ENCODE data around the gene PTPRD.

DNA sequence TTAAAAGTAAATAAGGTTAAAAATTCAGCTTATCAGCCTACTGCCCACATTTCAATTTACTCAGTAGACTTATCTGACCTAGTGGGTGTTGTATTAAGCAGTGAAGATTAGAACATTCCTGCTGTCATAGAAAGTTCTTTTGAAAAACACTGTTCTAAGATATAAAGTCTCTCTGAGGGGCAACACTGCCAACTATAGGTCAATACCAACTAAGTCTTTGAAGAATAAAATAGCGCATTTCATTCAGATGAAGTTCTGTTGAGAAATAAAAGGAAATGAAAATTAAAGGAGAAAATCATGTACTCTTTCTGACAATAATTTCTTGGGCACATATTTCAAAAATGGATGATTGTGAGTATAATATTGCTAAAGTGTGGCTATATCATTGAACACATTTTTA lies 86.8 kb downstream of the PTPRD start:
- TF ChIP-seq HOXD13 (CRISPR knock-in tag; IDR thresholded peaks at IDR 0.05; ENCODE audit: borderline replicate concordance) (no peak), ZBTB21 (tag by site-specific recombination; IDR thresholded peaks at IDR 0.05) (no peak), MYNN (tag by site-specific recombination; IDR thresholded peaks at IDR 0.05; ENCODE audit: borderline replicate concordance) (no peak), ZBTB1 (tag by site-specific recombination; IDR thresholded peaks at IDR 0.05) (no peak)
- TF ChIP-seq, protein P1, sequence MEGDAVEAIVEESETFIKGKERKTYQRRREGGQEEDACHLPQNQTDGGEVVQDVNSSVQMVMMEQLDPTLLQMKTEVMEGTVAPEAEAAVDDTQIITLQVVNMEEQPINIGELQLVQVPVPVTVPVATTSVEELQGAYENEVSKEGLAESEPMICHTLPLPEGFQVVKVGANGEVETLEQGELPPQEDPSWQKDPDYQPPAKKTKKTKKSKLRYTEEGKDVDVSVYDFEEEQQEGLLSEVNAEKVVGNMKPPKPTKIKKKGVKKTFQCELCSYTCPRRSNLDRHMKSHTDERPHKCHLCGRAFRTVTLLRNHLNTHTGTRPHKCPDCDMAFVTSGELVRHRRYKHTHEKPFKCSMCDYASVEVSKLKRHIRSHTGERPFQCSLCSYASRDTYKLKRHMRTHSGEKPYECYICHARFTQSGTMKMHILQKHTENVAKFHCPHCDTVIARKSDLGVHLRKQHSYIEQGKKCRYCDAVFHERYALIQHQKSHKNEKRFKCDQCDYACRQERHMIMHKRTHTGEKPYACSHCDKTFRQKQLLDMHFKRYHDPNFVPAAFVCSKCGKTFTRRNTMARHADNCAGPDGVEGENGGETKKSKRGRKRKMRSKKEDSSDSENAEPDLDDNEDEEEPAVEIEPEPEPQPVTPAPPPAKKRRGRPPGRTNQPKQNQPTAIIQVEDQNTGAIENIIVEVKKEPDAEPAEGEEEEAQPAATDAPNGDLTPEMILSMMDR (tag by site-specific recombination; IDR thresholded peaks at IDR 0.05), result no peak
- TF ChIP-seq, protein P2, sequence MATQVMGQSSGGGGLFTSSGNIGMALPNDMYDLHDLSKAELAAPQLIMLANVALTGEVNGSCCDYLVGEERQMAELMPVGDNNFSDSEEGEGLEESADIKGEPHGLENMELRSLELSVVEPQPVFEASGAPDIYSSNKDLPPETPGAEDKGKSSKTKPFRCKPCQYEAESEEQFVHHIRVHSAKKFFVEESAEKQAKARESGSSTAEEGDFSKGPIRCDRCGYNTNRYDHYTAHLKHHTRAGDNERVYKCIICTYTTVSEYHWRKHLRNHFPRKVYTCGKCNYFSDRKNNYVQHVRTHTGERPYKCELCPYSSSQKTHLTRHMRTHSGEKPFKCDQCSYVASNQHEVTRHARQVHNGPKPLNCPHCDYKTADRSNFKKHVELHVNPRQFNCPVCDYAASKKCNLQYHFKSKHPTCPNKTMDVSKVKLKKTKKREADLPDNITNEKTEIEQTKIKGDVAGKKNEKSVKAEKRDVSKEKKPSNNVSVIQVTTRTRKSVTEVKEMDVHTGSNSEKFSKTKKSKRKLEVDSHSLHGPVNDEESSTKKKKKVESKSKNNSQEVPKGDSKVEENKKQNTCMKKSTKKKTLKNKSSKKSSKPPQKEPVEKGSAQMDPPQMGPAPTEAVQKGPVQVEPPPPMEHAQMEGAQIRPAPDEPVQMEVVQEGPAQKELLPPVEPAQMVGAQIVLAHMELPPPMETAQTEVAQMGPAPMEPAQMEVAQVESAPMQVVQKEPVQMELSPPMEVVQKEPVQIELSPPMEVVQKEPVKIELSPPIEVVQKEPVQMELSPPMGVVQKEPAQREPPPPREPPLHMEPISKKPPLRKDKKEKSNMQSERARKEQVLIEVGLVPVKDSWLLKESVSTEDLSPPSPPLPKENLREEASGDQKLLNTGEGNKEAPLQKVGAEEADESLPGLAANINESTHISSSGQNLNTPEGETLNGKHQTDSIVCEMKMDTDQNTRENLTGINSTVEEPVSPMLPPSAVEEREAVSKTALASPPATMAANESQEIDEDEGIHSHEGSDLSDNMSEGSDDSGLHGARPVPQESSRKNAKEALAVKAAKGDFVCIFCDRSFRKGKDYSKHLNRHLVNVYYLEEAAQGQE (tag by site-specific recombination; IDR thresholded peaks at IDR 0.05), result no peak
